Measurements from ENCODE around the gene CMTM4. TPM values are rescaled to one million over a fixed set of nuclear protein-coding genes. Genes with fewer than 3 reads are reported as not detected.

The CMTM4 gene
- total RNA-seq, 5 donors from 2014 or later (not counting 1 experiment from before 2014, with no cell fraction given), result 1.1 to 2.3 (median 1.8) TPM

- Histone ChIP-seq H3K4me1 (ENCODE audit: control insufficient read depth in 1 of 2, extremely low read depth in 1 of 2, insufficient read depth in 2 of 2, low read length in 2 of 2) (peaks cover 0 to 10% of the 10 kb centered on the region in 2 experiments), H3K9me3 (no peaks in the 10 kb centered on the region), H3K36me3 (ENCODE audit: control insufficient read depth in 2 of 2, extremely low read depth in 1 of 2, insufficient read depth in 1 of 2, low read length in 1 of 2) (no peaks in the 10 kb centered on the region), H3K27me3 (replicated peaks in 1 of 2; ENCODE audit: control insufficient read depth in 2 of 2, extremely low read depth in 1 of 2, insufficient read depth in 2 of 2, low read length in 1 of 2) (peaks cover 0 to 5% of the 10 kb centered on the region in 2 experiments), H3K4me3 (ENCODE audit: control insufficient read depth in 1 of 2, extremely low read depth in 1 of 2, low read length in 1 of 2) (no peak overlapping the region), H3K27ac (ENCODE audit: low read length) (no peak overlapping the region)
- Mint-ChIP-seq H3K4me1 (peaks cover 8 to 10% (median 10%) of the 10 kb centered on the region in 3 donors), H3K27me3 (peaks cover 0 to 2% of the 10 kb centered on the region in 2 donors), H3K27ac (no peak overlapping the region), H3K36me3 (no peaks in the 10 kb centered on the region), H3K4me3 (no peak overlapping the region), H3K9me3 (no peaks in the 10 kb centered on the region)
- ATAC-seq (replicated peaks in 1 of 4), result no peak
- no peak for DNase-seq
- ChIA-PET CTCF (no interaction called here), POLR2A (no interaction called here)
- no CpG with 5 or more reads among the region's 1 CpG for WGBS (ENCODE audit: insufficient coverage)
Measured at GRCh38 chr16:66647866-66648265, 48.7 kb downstream of the CMTM4 start.

- CTCF ChIA-PET, result no interaction called here
Measured at GRCh38 chr16:66641387-66641786, 55.2 kb downstream of the CMTM4 start.

GRCh38 chr16:66640724-66641314, 55.7 kb downstream of the CMTM4 start:
- H3K27me3 ChIP-seq (replicated peaks in 1 of 2; ENCODE audit: control insufficient read depth in 2 of 2, extremely low read depth in 1 of 2, insufficient read depth in 2 of 2, low read length in 1 of 2), result peaks cover 0 to 5% of the 10 kb centered on the region in 2 experiments
- no peak overlapping the region for H3K4me3 Mint-ChIP-seq
- H3K27ac ChIP-seq (ENCODE audit: low read length), result no peak overlapping the region
- no peaks in the 10 kb centered on the region for H3K4me1 ChIP-seq (ENCODE audit: control insufficient read depth in 1 of 2, extremely low read depth in 1 of 2, insufficient read depth in 2 of 2, low read length in 2 of 2)
- H3K9me3 Mint-ChIP-seq, result no peaks in the 10 kb centered on the region
- no peaks in the 10 kb centered on the region for H3K36me3 Mint-ChIP-seq
- H3K36me3 ChIP-seq (ENCODE audit: control insufficient read depth in 2 of 2, extremely low read depth in 1 of 2, insufficient read depth in 1 of 2, low read length in 1 of 2), result no peaks in the 10 kb centered on the region
- POLR2A ChIA-PET, result no interaction called here
- peaks cover 0 to 6% of the 10 kb centered on the region in 2 donors for H3K27me3 Mint-ChIP-seq
- CTCF ChIA-PET, result no interaction called here
- no peaks in the 10 kb centered on the region for H3K4me1 Mint-ChIP-seq
- WGBS (ENCODE audit: insufficient coverage), result 86% methylated on average over 1 of the region's 3 CpGs
- DNase-seq, result no peak
- no peaks in the 10 kb centered on the region for H3K9me3 ChIP-seq
- H3K4me3 ChIP-seq (ENCODE audit: control insufficient read depth in 1 of 2, extremely low read depth in 1 of 2, low read length in 1 of 2), result no peak overlapping the region
- no peak for ATAC-seq (replicated peaks in 1 of 4)
- no peak overlapping the region for H3K27ac Mint-ChIP-seq

More at GRCh38 chr16:66641387-66641786, 55.2 kb downstream of the CMTM4 start:
- POLR2A ChIA-PET, result no interaction called here
- Mint-ChIP-seq H3K36me3 (no peaks in the 10 kb centered on the region), H3K27ac (no peak overlapping the region), H3K4me1 (no peaks in the 10 kb centered on the region), H3K9me3 (no peaks in the 10 kb centered on the region), H3K27me3 (peaks cover 0 to 8% of the 10 kb centered on the region in 2 donors), H3K4me3 (no peak overlapping the region)
- Histone ChIP-seq H3K36me3 (ENCODE audit: control insufficient read depth in 2 of 2, extremely low read depth in 1 of 2, insufficient read depth in 1 of 2, low read length in 1 of 2) (no peaks in the 10 kb centered on the region), H3K9me3 (no peaks in the 10 kb centered on the region), H3K27ac (ENCODE audit: low read length) (no peak overlapping the region), H3K4me1 (ENCODE audit: control insufficient read depth in 1 of 2, extremely low read depth in 1 of 2, insufficient read depth in 2 of 2, low read length in 2 of 2) (no peaks in the 10 kb centered on the region), H3K27me3 (replicated peaks in 1 of 2; ENCODE audit: control insufficient read depth in 2 of 2, extremely low read depth in 1 of 2, insufficient read depth in 2 of 2, low read length in 1 of 2) (peaks cover 0 to 5% of the 10 kb centered on the region in 2 experiments), H3K4me3 (ENCODE audit: control insufficient read depth in 1 of 2, extremely low read depth in 1 of 2, low read length in 1 of 2) (no peak overlapping the region)
- DNase-seq (no peak), ATAC-seq (replicated peaks in 1 of 4) (no peak)
- no CpG with 5 or more reads among the region's 1 CpG for WGBS (ENCODE audit: insufficient coverage)

- no peaks in the 10 kb centered on the region for H3K36me3 Mint-ChIP-seq
Measured at GRCh38 chr16:66639091-66639885, 57.3 kb downstream of the CMTM4 start.

GRCh38 chr16:66637806-66638205, 58.7 kb downstream of the CMTM4 start:
- ChIA-PET CTCF (no interaction called here), POLR2A (no interaction called here)
- no peaks in the 10 kb centered on the region for H3K4me1 ChIP-seq (ENCODE audit: control insufficient read depth in 1 of 2, extremely low read depth in 1 of 2, insufficient read depth in 2 of 2, low read length in 2 of 2)
- Mint-ChIP-seq H3K27me3 (peaks cover 0 to 6% of the 10 kb centered on the region in 2 donors), H3K4me1 (no peaks in the 10 kb centered on the region), H3K36me3 (no peaks in the 10 kb centered on the region), H3K4me3 (no peak overlapping the region), H3K27ac (no peak overlapping the region), H3K9me3 (no peaks in the 10 kb centered on the region)
- no peak overlapping the region for H3K4me3 ChIP-seq (ENCODE audit: control insufficient read depth in 1 of 2, extremely low read depth in 1 of 2, low read length in 1 of 2)
- no peaks in the 10 kb centered on the region for H3K36me3 ChIP-seq (ENCODE audit: control insufficient read depth in 2 of 2, extremely low read depth in 1 of 2, insufficient read depth in 1 of 2, low read length in 1 of 2)
- 89% methylated on average over 3 of the region's 3 CpGs for WGBS (ENCODE audit: insufficient coverage)
- H3K27me3 ChIP-seq (replicated peaks in 1 of 2; ENCODE audit: control insufficient read depth in 2 of 2, extremely low read depth in 1 of 2, insufficient read depth in 2 of 2, low read length in 1 of 2), result peaks cover 0 to 5% of the 10 kb centered on the region in 2 experiments
- ATAC-seq (replicated peaks in 1 of 4), result no peak
- no peaks in the 10 kb centered on the region for H3K9me3 ChIP-seq
- no peak for DNase-seq
- H3K27ac ChIP-seq (ENCODE audit: low read length), result no peak overlapping the region

More at GRCh38 chr16:66639091-66639885, 57.3 kb downstream of the CMTM4 start:
- WGBS (ENCODE audit: insufficient coverage), result 88% methylated on average over 3 of the region's 6 CpGs
- no peaks in the 10 kb centered on the region for H3K9me3 ChIP-seq
- no peak for DNase-seq
- Mint-ChIP-seq H3K27me3 (peaks cover 0 to 6% of the 10 kb centered on the region in 2 donors), H3K27ac (no peak overlapping the region), H3K4me1 (no peaks in the 10 kb centered on the region), H3K4me3 (no peak overlapping the region), H3K9me3 (no peaks in the 10 kb centered on the region)
- no peak overlapping the region for H3K27ac ChIP-seq (ENCODE audit: low read length)
- CTCF ChIA-PET, result interaction anchor here in 1 of 2 donors (0.6 kb wide), 1 partner anchor 232 kb away, joined by 8 read pairs; no protein-coding TSS in a partner anchor
- no peak for ATAC-seq (replicated peaks in 1 of 4)
- no peaks in the 10 kb centered on the region for H3K36me3 ChIP-seq (ENCODE audit: control insufficient read depth in 2 of 2, extremely low read depth in 1 of 2, insufficient read depth in 1 of 2, low read length in 1 of 2)
- peaks cover 0 to 5% of the 10 kb centered on the region in 2 experiments for H3K27me3 ChIP-seq (replicated peaks in 1 of 2; ENCODE audit: control insufficient read depth in 2 of 2, extremely low read depth in 1 of 2, insufficient read depth in 2 of 2, low read length in 1 of 2)
- no peak overlapping the region for H3K4me3 ChIP-seq (ENCODE audit: control insufficient read depth in 1 of 2, extremely low read depth in 1 of 2, low read length in 1 of 2)
- no peaks in the 10 kb centered on the region for H3K4me1 ChIP-seq (ENCODE audit: control insufficient read depth in 1 of 2, extremely low read depth in 1 of 2, insufficient read depth in 2 of 2, low read length in 2 of 2)
- POLR2A ChIA-PET, result no interaction called here

- no peaks in the 10 kb centered on the region for H3K4me1 Mint-ChIP-seq
- DNase-seq, result no peak
- Histone ChIP-seq H3K36me3 (ENCODE audit: control insufficient read depth in 2 of 2, extremely low read depth in 1 of 2, insufficient read depth in 1 of 2, low read length in 1 of 2) (no peaks in the 10 kb centered on the region), H3K9me3 (no peaks in the 10 kb centered on the region), H3K4me1 (ENCODE audit: control insufficient read depth in 1 of 2, extremely low read depth in 1 of 2, insufficient read depth in 2 of 2, low read length in 2 of 2) (no peaks in the 10 kb centered on the region), H3K27me3 (replicated peaks in 1 of 2; ENCODE audit: control insufficient read depth in 2 of 2, extremely low read depth in 1 of 2, insufficient read depth in 2 of 2, low read length in 1 of 2) (peaks cover 0 to 5% of the 10 kb centered on the region in 2 experiments), H3K4me3 (ENCODE audit: control insufficient read depth in 1 of 2, extremely low read depth in 1 of 2, low read length in 1 of 2) (no peak overlapping the region), H3K27ac (ENCODE audit: low read length) (no peak overlapping the region)
- H3K27me3 Mint-ChIP-seq, result peaks cover 0 to 6% of the 10 kb centered on the region in 2 donors
- ChIA-PET CTCF (no interaction called here), POLR2A (no interaction called here)
- WGBS (ENCODE audit: insufficient coverage), result 75% methylated on average over 2 of the region's 5 CpGs
- H3K27ac Mint-ChIP-seq, result no peak overlapping the region
- H3K9me3 Mint-ChIP-seq, result no peaks in the 10 kb centered on the region
- H3K4me3 Mint-ChIP-seq, result no peak overlapping the region
- no peak for ATAC-seq (replicated peaks in 1 of 4)
- no peaks in the 10 kb centered on the region for H3K36me3 Mint-ChIP-seq
Measured at GRCh38 chr16:66636199-66636598, 60.3 kb downstream of the CMTM4 start.
